Stimulated activated naive B cell treated with anti-CD40 and anti-IgM and Interleukin-4, amounts not matched to agents 10 μg/mL and 1 μg/mL and 100 μg/mL, for 72 hours (primary cell): Measurements from ENCODE around the gene KATNAL1.
"Not testable (repeated sequence)": the region's sequence is repeated elsewhere in the genome, so short reads cannot be mapped to it uniquely, and the experiment has no call there.

Source experiments
- ATAC-seq, 2 donors: fragments of 150-1000 bp; cut with Tn5 transposase; replicated peaks; 2 replicates each; pipeline ENCODE4 v1.10.0; 2021; ENCODE audit warnings: moderate library complexity in 1 of 2
- DNase-seq: peaks from one replicate; pipeline ENCODE4 v3.0.0; 2021
- H3K27ac Mint-ChIP-seq: one replicate; pipeline ENCODE4 v1.8.0; 2022; ENCODE audit warnings: mild to moderate bottlenecking, mixed read lengths
- H3K27me3 Mint-ChIP-seq, 2 donors: one replicate each; pipeline ENCODE4 v1.8.0; 2022; ENCODE audit warnings: mixed read lengths in 2 of 2
- H3K36me3 Mint-ChIP-seq, 2 donors: one replicate each; pipeline ENCODE4 v1.8.0; 2022; ENCODE audit warnings: mixed read lengths in 2 of 2, mild to moderate bottlenecking in 1 of 2
- H3K4me1 Mint-ChIP-seq, 2 donors: one replicate each; pipeline ENCODE4 v1.8.0; 2022; ENCODE audit warnings: mixed read lengths in 2 of 2, mild to moderate bottlenecking in 1 of 2
- H3K4me3 Mint-ChIP-seq, 2 donors: one replicate each; pipeline ENCODE4 v1.8.0; 2022; ENCODE audit warnings: mild to moderate bottlenecking in 2 of 2, mixed read lengths in 2 of 2, moderate library complexity in 1 of 2
- H3K9me3 Mint-ChIP-seq, 2 donors: one replicate each; pipeline ENCODE4 v1.8.0; 2022; ENCODE audit warnings: mixed read lengths in 2 of 2, mild to moderate bottlenecking in 1 of 2

The KATNAL1 gene

GRCh38 chr13:30192320-30193093 is 114.8 kb downstream of the KATNAL1 start:
- H3K27ac Mint-ChIP-seq, result no peak overlapping the region
- no peaks in the 10 kb centered on the region for H3K4me1 Mint-ChIP-seq
- no peaks in the 10 kb centered on the region for H3K27me3 Mint-ChIP-seq
- DNase-seq (no peak), ATAC-seq (no peak)
- no peaks in the 10 kb centered on the region for H3K36me3 Mint-ChIP-seq
- no peak overlapping the region for H3K4me3 Mint-ChIP-seq
- no peaks in the 10 kb centered on the region for H3K9me3 Mint-ChIP-seq

- DNase-seq, result no peak
- H3K4me3 Mint-ChIP-seq, result no peak overlapping the region
- no peaks in the 10 kb centered on the region for H3K9me3 Mint-ChIP-seq
- ATAC-seq, result no peak
- no peaks in the 10 kb centered on the region for H3K4me1 Mint-ChIP-seq
- no peaks in the 10 kb centered on the region for H3K27me3 Mint-ChIP-seq
- H3K36me3 Mint-ChIP-seq, result no peaks in the 10 kb centered on the region
- no peak overlapping the region for H3K27ac Mint-ChIP-seq
These were observed 115.8 kb downstream of the KATNAL1 start for GRCh38 chr13:30191491-30192100.

GRCh38 chr13:30186634-30187415 is 120.5 kb downstream of the KATNAL1 start:
- no peaks in the 10 kb centered on the region for H3K27me3 Mint-ChIP-seq
- H3K27ac Mint-ChIP-seq, result no peak overlapping the region
- H3K36me3 Mint-ChIP-seq, result peaks cover 2 to 12% of the 10 kb centered on the region in 2 donors
- DNase-seq, result no peak
- peaks cover 5% of the 10 kb centered on the region in 2 donors for H3K9me3 Mint-ChIP-seq
- no peak for ATAC-seq
- no peaks in the 10 kb centered on the region for H3K4me1 Mint-ChIP-seq
- no peak overlapping the region for H3K4me3 Mint-ChIP-seq

- Mint-ChIP-seq H3K4me3 (no peak overlapping the region), H3K27me3 (no peaks in the 10 kb centered on the region), H3K36me3 (peaks cover 2 to 12% of the 10 kb centered on the region in 2 donors), H3K4me1 (no peaks in the 10 kb centered on the region), H3K27ac (no peak overlapping the region), H3K9me3 (peaks cover 5% of the 10 kb centered on the region in 2 donors)
- no peak for ATAC-seq
- DNase-seq, result no peak
These were observed 125.3 kb downstream of the KATNAL1 start for GRCh38 chr13:30181888-30182651.

- Mint-ChIP-seq H3K36me3 (peaks cover 0 to 1% of the 10 kb centered on the region in 2 donors), H3K27ac (no peak overlapping the region), H3K27me3 (no peaks in the 10 kb centered on the region), H3K9me3 (no peaks in the 10 kb centered on the region), H3K4me1 (peaks cover 0 to under 1% of the 10 kb centered on the region in 2 donors), H3K4me3 (no peak overlapping the region)
- no peak for DNase-seq
- ATAC-seq, result no peak
These were observed 127.6 kb downstream of the KATNAL1 start for GRCh38 chr13:30179597-30180276.

GRCh38 chr13:30178976-30179375 is 128.4 kb downstream of the KATNAL1 start:
- no peak overlapping the region for H3K27ac Mint-ChIP-seq

GRCh38 chr13:30175166-30175565 is 132.2 kb downstream of the KATNAL1 start:
- no peaks in the 10 kb centered on the region for H3K27me3 Mint-ChIP-seq
- no peak for ATAC-seq

More at GRCh38 chr13:30178976-30179375, 128.4 kb downstream of the KATNAL1 start:
- H3K4me1 Mint-ChIP-seq, result peaks cover 5 to 8% of the 10 kb centered on the region in 2 donors
- H3K36me3 Mint-ChIP-seq, result no peaks in the 10 kb centered on the region
- no peak for ATAC-seq
- H3K9me3 Mint-ChIP-seq, result no peaks in the 10 kb centered on the region
- no peak for DNase-seq
- no peak overlapping the region for H3K4me3 Mint-ChIP-seq
- H3K27me3 Mint-ChIP-seq, result no peaks in the 10 kb centered on the region

GRCh38 chr13:30174250-30174649 is 133.1 kb downstream of the KATNAL1 start:
- peak overlapping the region; percentile 34 for H3K27ac Mint-ChIP-seq
- peak; percentile 8 for DNase-seq
- ATAC-seq, result peak; percentile 95 to 98
- not testable (repeated sequence) for H3K4me3 Mint-ChIP-seq, H3K27me3 Mint-ChIP-seq, H3K36me3 Mint-ChIP-seq, H3K9me3 Mint-ChIP-seq
- H3K4me1 Mint-ChIP-seq, result peaks cover 11 to 18% of the 10 kb centered on the region in 2 donors

More at GRCh38 chr13:30175166-30175565, 132.2 kb downstream of the KATNAL1 start:
- DNase-seq, result no peak
- H3K4me3 Mint-ChIP-seq, result no peak overlapping the region
- no peak overlapping the region for H3K27ac Mint-ChIP-seq
- peaks cover 11 to 18% of the 10 kb centered on the region in 2 donors for H3K4me1 Mint-ChIP-seq
- no peaks in the 10 kb centered on the region for H3K9me3 Mint-ChIP-seq
- H3K36me3 Mint-ChIP-seq, result no peaks in the 10 kb centered on the region

- no peaks in the 10 kb centered on the region for H3K36me3 Mint-ChIP-seq
- H3K4me1 Mint-ChIP-seq, result peaks cover 11 to 18% of the 10 kb centered on the region in 2 donors
- no peak overlapping the region for H3K27ac Mint-ChIP-seq
- H3K9me3 Mint-ChIP-seq, result no peaks in the 10 kb centered on the region
- no peaks in the 10 kb centered on the region for H3K27me3 Mint-ChIP-seq
- ATAC-seq (no peak), DNase-seq (no peak)
- no peak overlapping the region for H3K4me3 Mint-ChIP-seq
These were observed 134.1 kb downstream of the KATNAL1 start for GRCh38 chr13:30173303-30173610.

GRCh38 chr13:30172593-30173302 is 134.6 kb downstream of the KATNAL1 start:
- Mint-ChIP-seq H3K27me3 (no peaks in the 10 kb centered on the region), H3K27ac (no peak overlapping the region), H3K4me3 (no peak overlapping the region), H3K9me3 (no peaks in the 10 kb centered on the region), H3K4me1 (peaks cover 11 to 18% of the 10 kb centered on the region in 2 donors), H3K36me3 (no peaks in the 10 kb centered on the region)
- ATAC-seq, result no peak
- DNase-seq, result no peak

GRCh38 chr13:30170569-30170968 is 136.8 kb downstream of the KATNAL1 start:
- DNase-seq (no peak), ATAC-seq (no peak)
- peaks cover 11 to 18% of the 10 kb centered on the region in 2 donors for H3K4me1 Mint-ChIP-seq
- no peaks in the 10 kb centered on the region for H3K9me3 Mint-ChIP-seq
- no peaks in the 10 kb centered on the region for H3K27me3 Mint-ChIP-seq
- H3K36me3 Mint-ChIP-seq, result no peaks in the 10 kb centered on the region
- H3K27ac Mint-ChIP-seq, result no peak overlapping the region
- no peak overlapping the region for H3K4me3 Mint-ChIP-seq

- no peak overlapping the region for H3K4me3 Mint-ChIP-seq
- no peaks in the 10 kb centered on the region for H3K9me3 Mint-ChIP-seq
- peaks cover 10 to 15% of the 10 kb centered on the region in 2 donors for H3K4me1 Mint-ChIP-seq
- no peaks in the 10 kb centered on the region for H3K27me3 Mint-ChIP-seq
- ATAC-seq (no peak), DNase-seq (no peak)
- no peaks in the 10 kb centered on the region for H3K36me3 Mint-ChIP-seq
- no peak overlapping the region for H3K27ac Mint-ChIP-seq
These were observed 137.9 kb downstream of the KATNAL1 start for GRCh38 chr13:30169442-30169841.

GRCh38 chr13:30165796-30166195 is 141.6 kb downstream of the KATNAL1 start:
- H3K36me3 Mint-ChIP-seq, result peaks cover 0 to 4% of the 10 kb centered on the region in 2 donors
- H3K4me1 Mint-ChIP-seq, result peaks cover 0 to 6% of the 10 kb centered on the region in 2 donors
- peaks cover 2 to 3% of the 10 kb centered on the region in 2 donors for H3K9me3 Mint-ChIP-seq
- DNase-seq (no peak), ATAC-seq (no peak)
- no peak overlapping the region for H3K4me3 Mint-ChIP-seq
- H3K27me3 Mint-ChIP-seq, result peaks cover 0 to 3% of the 10 kb centered on the region in 2 donors
- H3K27ac Mint-ChIP-seq, result no peak overlapping the region
